ENCODE results near the gene KRTAP10-10.
"Not testable (repeated sequence)": the region's sequence is repeated elsewhere in the genome, so short reads cannot be mapped to it uniquely, and the experiment has no call there.

Gene KRTAP10-10

GRCh38 chr21:44627181-44627822 lies 9.9 kb upstream of the KRTAP10-10 start:
- not testable (repeated sequence) for DNase-seq

GRCh38 chr21:44627831-44628233 lies 9.3 kb upstream of the KRTAP10-10 start:
- DNase-seq = not testable (repeated sequence)

GRCh38 chr21:44628707-44629391 lies 8.3 kb upstream of the KRTAP10-10 start:
- DNase-seq = no peak

- DNase-seq = no peak
Measured at GRCh38 chr21:44630440-44630839, 6.7 kb upstream of the KRTAP10-10 start.

GRCh38 chr21:44632067-44632466 lies 5.1 kb upstream of the KRTAP10-10 start:
- DNase-seq = no peak

GRCh38 chr21:44636209-44637017 lies 743 bp upstream of the KRTAP10-10 start:
- no peak for DNase-seq

GRCh38 chr21:44637851-44638348 lies 744 bp downstream of the KRTAP10-10 start:
- not testable (repeated sequence) for DNase-seq

- not testable (repeated sequence) for DNase-seq
Measured at GRCh38 chr21:44638506-44639330, 1.6 kb downstream of the KRTAP10-10 start.

- no peak for DNase-seq
Measured at GRCh38 chr21:44639331-44639655, 2.1 kb downstream of the KRTAP10-10 start.

- DNase-seq = no peak
Measured at GRCh38 chr21:44640761-44641160, 3.6 kb downstream of the KRTAP10-10 start.

- DNase-seq = no peak
Measured at GRCh38 chr21:44643741-44644310, 6.7 kb downstream of the KRTAP10-10 start.

GRCh38 chr21:44644878-44645277 lies 7.7 kb downstream of the KRTAP10-10 start:
- DNase-seq = no peak

GRCh38 chr21:44646366-44647221 lies 9.4 kb downstream of the KRTAP10-10 start, which contains the start of gene KRTAP10-11:
TSS of gene KRTAP10-11 (plus strand) at chr21:44646414. CDS start at chr21:44646459, 45 bp downstream.
- DNase-seq = not testable (repeated sequence)

GRCh38 chr21:44647222-44647552 lies 10.0 kb downstream of the KRTAP10-10 start:
- no peak for DNase-seq

GRCh38 chr21:44648557-44649311 lies 11.6 kb downstream of the KRTAP10-10 start:
- DNase-seq = no peak

- no peak for DNase-seq
Measured at GRCh38 chr21:44649521-44650100, 12.5 kb downstream of the KRTAP10-10 start.

- no peak for DNase-seq
Measured at GRCh38 chr21:44650265-44650972, 13.3 kb downstream of the KRTAP10-10 start.

GRCh38 chr21:44650973-44651675 lies 14.0 kb downstream of the KRTAP10-10 start:
- no peak for DNase-seq

- DNase-seq = no peak
Measured at GRCh38 chr21:44653123-44653522, 16.0 kb downstream of the KRTAP10-10 start.
